Lower leg skin (tissue), 4 donors: ENCODE results near the gene APOL2. TPM values are rescaled to one million over a fixed set of nuclear protein-coding genes. Genes with fewer than 3 reads are reported as not detected.

Source experiments
- DNase-seq, 2 donors: peaks; one replicate each; pipeline ENCODE4 v3.0.0-alpha.2; 2019; ENCODE audit warnings: low spot score in 2 of 2
- H3K4me3 ChIP-seq: fragments of 200-600 bp; sonication (generic); 2 replicates; pipeline ENCODE4 v1.5.1; 2017; ENCODE audit warnings: mild to moderate bottlenecking, low read depth; ENCODE audit not compliant: poor library complexity, severe bottlenecking
- CTCF ChIP-seq, 3 donors: fragments of 450-650 bp; IDR thresholded peaks; one replicate each; pipeline ENCODE4 v1.5.1; 2016; ENCODE audit warnings: antibody characterized with exemption in 3 of 3, mild to moderate bottlenecking in 3 of 3, moderate library complexity in 2 of 3
- POLR2A ChIP-seq, 2 donors: fragments of 450-650 bp; IDR thresholded peaks; one replicate each; pipeline ENCODE4 v1.6.1; 2016 to 2017; ENCODE audit warnings: antibody characterized with exemption in 2 of 2, mild to moderate bottlenecking in 1 of 2, moderate library complexity in 1 of 2
- WGBS, 2 donors: methylation state at CpG; one replicate each; pipeline ENCODE4 v1.1.5; 2018; 5-methylcytosine and 5-hydroxymethylcytosine counted together
- intact Hi-C: fragments of 100-400 bp; cut with DNase I; formaldehyde crosslinking; loops from one replicate; pipeline ENCODE4 v1.15.0; 2023; ENCODE audit warnings: low total_unique reads
- total RNA-seq, 4 donors: library from RNA; depleted of rRNA; stranded (reverse); fragments of >200 nt; gene quantifications; one replicate each; pipeline ENCODE4 v1.1.0, GENCODE V29; 2016

APOL2 gene
- total RNA-seq, 4 donors from 2014 or later: 14.2 to 24.8 (median 20.0) TPM

DNA sequence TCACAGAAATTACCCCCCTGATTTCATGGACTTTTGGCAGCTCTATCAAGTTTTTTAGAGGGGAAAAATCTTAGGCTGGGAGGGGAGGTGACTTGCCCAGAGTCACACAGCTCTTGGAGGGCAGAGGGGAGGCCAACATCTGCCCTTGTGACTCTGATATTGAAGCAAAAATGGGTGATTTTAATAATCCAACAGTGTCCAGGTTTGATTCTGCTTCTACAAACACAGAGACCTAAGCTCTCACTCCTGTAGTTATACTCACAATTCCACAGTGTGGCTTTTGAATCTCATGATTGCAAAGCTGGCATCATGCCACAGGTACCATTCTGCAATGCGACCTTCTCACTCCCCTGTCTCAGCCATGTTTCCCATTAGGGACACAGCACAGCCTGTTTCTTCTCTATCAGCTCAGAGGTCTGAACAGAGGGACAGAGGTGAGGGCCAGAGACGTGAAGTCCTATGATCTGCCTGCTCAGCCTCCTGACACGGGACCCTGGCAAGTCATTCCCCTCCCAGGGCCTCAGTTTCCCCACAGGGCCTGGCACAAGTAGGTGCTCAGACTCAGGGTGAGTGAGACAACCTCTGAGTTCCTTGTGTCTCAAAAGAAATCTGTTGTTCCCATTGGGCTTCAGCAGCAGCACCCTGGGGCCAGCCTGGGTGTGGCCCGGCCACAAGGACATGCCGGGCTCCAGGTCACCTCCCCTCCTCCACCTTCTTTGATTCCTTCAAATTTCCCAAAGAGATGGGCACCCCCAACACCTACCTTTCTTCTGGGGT, 766 bp downstream of the APOL2 start:
- intact Hi-C loops: loop anchor here (10.0 kb wide), 1 partner anchor 54 kb away; no protein-coding TSS in a partner anchor
- peak in 1 of 2 donors; percentile 86 for DNase-seq
- no peak for TF ChIP-seq POLR2A (IDR thresholded peaks at IDR 0.05)
- TF ChIP-seq CTCF (IDR thresholded peaks at IDR 0.05): no peak

DNA sequence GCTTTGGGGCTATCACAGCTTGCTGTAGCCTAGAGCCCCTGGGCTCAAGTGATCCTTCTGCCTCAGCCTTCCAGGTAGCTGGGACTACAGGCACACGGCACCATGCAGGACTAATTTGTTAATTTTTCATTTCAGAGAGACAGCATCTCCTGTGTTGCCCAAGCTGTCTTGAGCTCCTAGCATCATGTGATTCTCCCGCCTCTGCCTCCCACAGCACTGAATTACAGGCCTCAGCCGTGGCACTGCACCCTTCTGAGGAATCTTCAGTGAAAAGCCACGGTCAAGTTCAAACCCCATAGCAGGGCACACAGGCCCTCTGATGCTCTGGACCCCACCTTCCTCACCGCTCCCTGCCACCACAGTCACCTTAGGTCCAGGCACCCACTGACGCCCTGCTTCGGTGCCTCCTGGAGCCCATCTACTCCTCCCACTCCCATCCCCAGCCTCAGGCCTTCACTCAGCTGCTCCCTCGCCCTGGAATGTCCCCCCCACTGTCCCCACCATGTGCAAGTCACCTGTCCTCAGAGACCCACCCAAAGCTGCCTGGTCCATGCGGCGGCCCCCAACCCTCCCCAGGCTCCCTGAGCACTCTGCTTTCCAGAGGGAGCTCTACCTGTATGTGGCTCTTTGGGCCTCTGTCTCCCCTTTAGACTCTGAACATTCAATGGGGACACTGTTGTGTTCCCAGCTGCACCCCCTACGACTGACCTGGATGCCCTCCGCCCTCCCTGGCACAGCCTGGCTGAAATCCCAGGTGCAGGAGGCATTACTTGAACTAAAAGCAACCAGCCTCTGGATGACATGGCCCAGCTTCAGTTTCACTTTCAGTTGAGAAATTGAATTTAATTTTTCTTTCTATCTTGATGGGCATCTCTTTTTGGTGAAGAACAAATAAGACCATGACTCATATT, 1.6 kb downstream of the APOL2 start:
- intact Hi-C loops: loop anchor here (10.0 kb wide), 1 partner anchor 53 kb away; no protein-coding TSS in a partner anchor
- peak in 1 of 2 donors; percentile 86 for DNase-seq
- 55 to 56% methylated on average over 12 of the region's 12 CpGs for WGBS, 2 donors
- TF ChIP-seq POLR2A (IDR thresholded peaks at IDR 0.05) (no peak), CTCF (IDR thresholded peaks at IDR 0.05) (no peak)
- no peak overlapping the region for H3K4me3 ChIP-seq

More for the DNA sequence above, 766 bp downstream of the APOL2 start:
- 0 to 2% methylated on average over 5 of the region's 5 CpGs for WGBS, 2 donors
- H3K4me3 ChIP-seq: peak overlapping the region; percentile 60

DNA sequence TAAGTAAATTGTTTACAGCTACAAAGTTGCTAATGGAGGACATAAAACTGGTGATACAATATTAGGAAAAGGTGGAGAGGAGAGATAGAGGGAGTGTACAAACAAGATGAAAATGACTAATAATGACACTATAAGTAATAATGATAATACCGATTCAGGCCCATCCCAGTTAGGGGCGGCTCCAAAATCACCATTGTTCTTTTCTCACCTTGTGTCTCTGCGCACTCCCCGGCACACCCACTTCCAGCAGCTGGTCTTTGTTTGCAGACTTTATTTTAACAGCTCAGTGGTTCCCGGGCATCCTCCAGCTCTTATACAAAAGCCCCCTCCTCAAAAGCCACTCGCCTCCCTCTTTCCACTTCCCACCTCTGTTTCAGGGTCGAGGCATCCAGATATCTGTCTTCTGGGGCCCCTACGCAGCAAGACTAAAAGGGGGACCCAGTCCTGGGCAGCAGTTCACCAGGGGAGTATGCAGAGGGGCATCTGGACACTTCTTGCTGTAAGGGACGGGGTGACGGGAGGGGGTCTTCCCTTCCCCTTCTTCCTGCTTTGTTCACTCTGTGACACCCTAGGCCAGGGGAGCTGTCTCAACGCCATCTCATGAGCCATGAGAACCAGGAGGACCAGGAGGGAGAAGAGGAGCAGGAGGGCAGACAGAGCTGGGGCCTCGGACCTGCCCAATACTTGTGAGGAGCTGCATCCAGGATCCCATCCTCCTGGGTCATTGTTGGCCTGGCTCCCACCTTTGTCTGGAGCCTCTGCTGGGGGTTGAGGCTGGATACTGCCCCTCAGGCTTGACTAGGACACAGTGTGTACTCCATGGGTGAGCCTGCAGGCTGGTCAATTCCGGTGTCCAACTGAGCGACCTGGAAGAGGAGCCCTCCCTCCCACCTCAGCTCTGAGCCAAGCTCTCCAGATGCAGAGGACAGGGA, 2.7 kb downstream of the APOL2 start:
- intact Hi-C loops: loop anchor here (10.0 kb wide), 1 partner anchor 52 kb away; no protein-coding TSS in a partner anchor
- DNase-seq: peak in 1 of 2 donors; percentile 80

DNA sequence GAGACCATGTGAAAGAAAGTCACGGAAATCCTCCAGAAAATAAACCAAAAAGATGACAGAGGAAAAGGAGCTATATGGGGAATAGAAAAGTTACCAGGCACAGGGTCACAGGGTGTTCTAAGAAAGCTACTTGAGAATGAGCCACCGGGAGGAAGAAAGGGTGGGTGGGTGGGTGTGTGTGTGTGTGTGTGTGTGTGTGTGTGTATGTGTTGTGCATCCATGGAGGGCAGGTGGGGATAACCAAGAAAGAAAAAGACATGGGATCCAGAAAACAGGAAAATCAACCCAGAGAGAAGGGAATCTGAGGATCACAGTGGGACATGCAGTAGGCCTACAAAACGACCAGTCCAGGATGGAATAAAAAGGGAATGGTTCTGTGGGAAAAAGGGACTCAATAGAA, 3.7 kb downstream of the APOL2 start:
- intact Hi-C loops: loop anchor here (10.0 kb wide), 1 partner anchor 51 kb away; no protein-coding TSS in a partner anchor
- TF ChIP-seq POLR2A (IDR thresholded peaks at IDR 0.05) (no peak), CTCF (IDR thresholded peaks at IDR 0.05) (no peak)
- no peak overlapping the region for H3K4me3 ChIP-seq
- 82 to 92% methylated on average over 3 of the region's 3 CpGs for WGBS, 2 donors
- no peak for DNase-seq

More for the DNA sequence above, 2.7 kb downstream of the APOL2 start:
- 87 to 91% methylated on average over 14 of the region's 14 CpGs for WGBS, 2 donors
- no peak overlapping the region for H3K4me3 ChIP-seq
- no peak for TF ChIP-seq CTCF (IDR thresholded peaks at IDR 0.05)
- no peak for TF ChIP-seq POLR2A (IDR thresholded peaks at IDR 0.05)

DNA sequence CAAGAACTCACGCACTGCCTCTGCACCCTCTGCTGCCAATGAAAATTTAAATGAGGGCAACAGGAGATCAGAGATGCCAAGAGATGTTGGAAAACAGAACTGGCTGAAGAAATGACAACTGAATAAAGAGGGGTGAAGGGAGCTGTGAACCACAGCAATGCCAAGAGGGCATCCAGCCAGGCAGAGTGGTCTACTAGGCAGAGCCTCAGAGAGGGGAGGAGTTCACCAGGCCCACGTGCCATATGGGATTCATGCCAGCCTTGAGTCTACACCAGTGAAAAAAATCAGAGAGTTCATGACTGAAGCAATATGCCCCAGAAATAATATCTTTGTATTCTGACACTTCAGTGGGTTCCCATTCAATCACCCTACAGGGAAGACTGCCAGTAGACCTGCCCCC, 4.4 kb downstream of the APOL2 start:
- intact Hi-C loops: loop anchor here (10.0 kb wide), 1 partner anchor 50 kb away; no protein-coding TSS in a partner anchor
- TF ChIP-seq CTCF (IDR thresholded peaks at IDR 0.05) (no peak), POLR2A (IDR thresholded peaks at IDR 0.05) (no peak)
- DNase-seq: peak in 1 of 2 donors; percentile 70
- no peak overlapping the region for H3K4me3 ChIP-seq
- WGBS, 2 donors: 48 to 67% methylated on average over 2 of the region's 2 CpGs
